ENCODE data around the gene PROCA1. TPM values are rescaled to one million over a fixed set of nuclear protein-coding genes. Genes with fewer than 3 reads are reported as not detected.

Gene PROCA1
- total and polyA plus RNA-seq, 2 experiments from 2014 or later = 1.1 to 3.9 TPM

DNA sequence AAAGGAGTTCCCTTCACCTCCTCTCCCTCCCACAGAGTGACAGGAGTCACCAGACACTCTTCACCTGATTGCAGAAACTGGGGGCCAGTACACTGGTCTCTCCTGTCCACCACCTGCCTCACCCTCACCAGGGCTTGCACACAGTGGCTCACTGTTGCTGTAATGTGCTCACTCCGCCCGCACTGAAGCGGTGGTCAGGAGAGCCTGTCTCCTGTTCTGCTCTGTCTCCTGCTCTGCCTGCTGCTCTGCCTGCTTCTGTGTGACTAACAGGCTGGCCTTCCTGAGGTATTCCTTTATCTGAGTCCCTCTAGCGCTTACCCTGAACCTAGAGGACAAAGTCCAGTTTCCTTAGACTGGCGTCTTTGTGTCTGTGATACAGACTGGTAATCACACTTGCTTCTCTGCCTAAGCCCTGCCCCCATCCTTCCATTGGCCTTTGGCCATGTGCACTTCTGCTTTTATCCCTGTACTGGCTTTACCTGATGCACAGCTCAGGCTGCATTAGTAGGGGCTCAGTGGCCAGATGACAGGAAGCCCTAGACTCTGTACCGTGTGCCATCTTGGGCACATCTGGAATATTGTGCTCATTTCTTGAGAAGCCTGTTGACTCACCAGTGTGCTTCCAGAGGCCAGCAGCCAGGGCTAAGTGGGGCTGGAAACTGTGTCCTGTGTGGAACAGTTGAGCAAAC lies 13.3 kb downstream of the PROCA1 start:
- WGBS (ENCODE audit: low lambda C conversion rate, missing lambda C conversion rate) = 51% methylated on average over 6 of the region's 6 CpGs
- peak; percentile 89 for DNase-seq (ENCODE audit: low spot score)
- no peaks in the 10 kb centered on the region for H4K20me1 ChIP-seq (ENCODE audit: insufficient read depth, poor library complexity, severe bottlenecking)
- no peak overlapping the region for H2AFZ ChIP-seq
- no peak overlapping the region for H3K4me3 ChIP-seq
- H3K36me3 ChIP-seq (replicated peaks; ENCODE audit: insufficient read depth, low read depth) = no peaks in the 10 kb centered on the region
- TF ChIP-seq EZH2phosphoT487 (IDR thresholded peaks at IDR 0.05; ENCODE audit: low read depth, severe bottlenecking, unreplicated experiment) (no peak), EZH2 (IDR thresholded peaks at IDR 0.05; ENCODE audit: borderline replicate concordance) (no peak)
- TF ChIP-seq, protein P1, sequence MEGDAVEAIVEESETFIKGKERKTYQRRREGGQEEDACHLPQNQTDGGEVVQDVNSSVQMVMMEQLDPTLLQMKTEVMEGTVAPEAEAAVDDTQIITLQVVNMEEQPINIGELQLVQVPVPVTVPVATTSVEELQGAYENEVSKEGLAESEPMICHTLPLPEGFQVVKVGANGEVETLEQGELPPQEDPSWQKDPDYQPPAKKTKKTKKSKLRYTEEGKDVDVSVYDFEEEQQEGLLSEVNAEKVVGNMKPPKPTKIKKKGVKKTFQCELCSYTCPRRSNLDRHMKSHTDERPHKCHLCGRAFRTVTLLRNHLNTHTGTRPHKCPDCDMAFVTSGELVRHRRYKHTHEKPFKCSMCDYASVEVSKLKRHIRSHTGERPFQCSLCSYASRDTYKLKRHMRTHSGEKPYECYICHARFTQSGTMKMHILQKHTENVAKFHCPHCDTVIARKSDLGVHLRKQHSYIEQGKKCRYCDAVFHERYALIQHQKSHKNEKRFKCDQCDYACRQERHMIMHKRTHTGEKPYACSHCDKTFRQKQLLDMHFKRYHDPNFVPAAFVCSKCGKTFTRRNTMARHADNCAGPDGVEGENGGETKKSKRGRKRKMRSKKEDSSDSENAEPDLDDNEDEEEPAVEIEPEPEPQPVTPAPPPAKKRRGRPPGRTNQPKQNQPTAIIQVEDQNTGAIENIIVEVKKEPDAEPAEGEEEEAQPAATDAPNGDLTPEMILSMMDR (IDR thresholded peaks at IDR 0.05; ENCODE audit: poor library complexity) = no peak
- peak overlapping the region; percentile 52 for H3K4me2 ChIP-seq
- H3K4me1 ChIP-seq (ENCODE audit: insufficient read depth) = peaks cover 28% of the 10 kb centered on the region
- peak overlapping the region; percentile 91 for H3K27ac ChIP-seq
- H3K9me2 ChIP-seq (replicated peaks; ENCODE audit: insufficient read depth) = no peaks in the 10 kb centered on the region
- H3K79me2 ChIP-seq = no peaks in the 10 kb centered on the region
- no peaks in the 10 kb centered on the region for H3K27me3 ChIP-seq
- no peaks in the 10 kb centered on the region for H3K9me3 ChIP-seq (ENCODE audit: low read depth)

DNA sequence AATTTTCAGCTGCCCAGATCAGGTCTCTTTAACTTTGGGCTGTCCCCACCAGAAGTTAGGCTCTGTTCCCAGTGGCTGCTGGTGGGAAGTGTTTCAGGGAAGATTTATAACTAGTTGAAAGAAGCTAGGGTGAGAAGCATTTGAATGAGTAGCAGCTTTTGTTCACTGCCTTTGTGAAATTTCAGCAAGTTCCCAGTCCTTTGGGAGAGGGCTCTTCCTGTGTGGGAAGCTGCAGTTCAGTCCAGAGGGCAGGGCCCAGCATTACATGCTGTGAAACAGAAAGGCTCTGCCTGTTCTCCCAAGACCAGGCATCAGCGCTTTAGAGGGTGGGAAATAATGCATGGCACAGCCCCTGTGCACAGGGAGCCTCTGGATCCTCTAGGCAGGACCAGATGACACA lies 17.8 kb downstream of the PROCA1 start:
- H3K4me2 ChIP-seq = no peak overlapping the region
- no peak overlapping the region for H3K27ac ChIP-seq
- peaks cover 17% of the 10 kb centered on the region for H3K4me1 ChIP-seq (ENCODE audit: insufficient read depth)
- no peak overlapping the region for H3K4me3 ChIP-seq
- no peaks in the 10 kb centered on the region for H3K9me3 ChIP-seq (ENCODE audit: low read depth)
- H2AFZ ChIP-seq = no peak overlapping the region
- no peak for DNase-seq (ENCODE audit: low spot score)
- no peaks in the 10 kb centered on the region for H3K79me2 ChIP-seq
- 96% methylated on average over 1 of the region's 1 CpG for WGBS (ENCODE audit: low lambda C conversion rate, missing lambda C conversion rate)
- TF ChIP-seq EZH2 (IDR thresholded peaks at IDR 0.05; ENCODE audit: borderline replicate concordance) = no peak
- TF ChIP-seq EZH2phosphoT487 (IDR thresholded peaks at IDR 0.05; ENCODE audit: low read depth, severe bottlenecking, unreplicated experiment) = no peak
- TF ChIP-seq, protein P1 (IDR thresholded peaks at IDR 0.05; ENCODE audit: poor library complexity) = no peak
- H3K9me2 ChIP-seq (replicated peaks; ENCODE audit: insufficient read depth) = no peaks in the 10 kb centered on the region
- H3K27me3 ChIP-seq = no peaks in the 10 kb centered on the region
- no peaks in the 10 kb centered on the region for H3K36me3 ChIP-seq (replicated peaks; ENCODE audit: insufficient read depth, low read depth)
- no peaks in the 10 kb centered on the region for H4K20me1 ChIP-seq (ENCODE audit: insufficient read depth, poor library complexity, severe bottlenecking)

DNA sequence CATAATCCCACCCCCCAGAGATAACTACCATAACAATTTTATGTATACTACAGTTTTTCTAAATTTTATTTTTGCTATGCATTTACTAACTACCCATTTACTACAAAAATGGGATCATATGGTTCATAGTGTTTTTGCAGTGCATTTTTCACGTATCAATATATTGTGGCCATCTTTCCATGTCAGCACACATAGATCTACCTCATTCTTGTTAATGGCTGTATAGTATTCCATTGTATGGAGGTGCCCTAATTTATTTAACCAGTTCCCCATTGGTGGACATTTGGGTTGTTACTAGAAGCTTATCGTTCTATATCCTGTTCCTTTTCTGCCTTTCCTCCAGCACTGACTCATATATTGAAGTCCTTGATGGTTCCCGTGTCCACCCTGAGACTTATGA lies 22.7 kb downstream of the PROCA1 start:
- H3K36me3 ChIP-seq (replicated peaks; ENCODE audit: insufficient read depth, low read depth) = no peaks in the 10 kb centered on the region
- WGBS (ENCODE audit: low lambda C conversion rate, missing lambda C conversion rate) = 97% methylated on average over 3 of the region's 3 CpGs
- TF ChIP-seq EZH2phosphoT487 (IDR thresholded peaks at IDR 0.05; ENCODE audit: low read depth, severe bottlenecking, unreplicated experiment) (no peak), EZH2 (IDR thresholded peaks at IDR 0.05; ENCODE audit: borderline replicate concordance) (no peak)
- TF ChIP-seq, protein P1 (IDR thresholded peaks at IDR 0.05; ENCODE audit: poor library complexity) = no peak

More for the DNA sequence above, 22.7 kb downstream of the PROCA1 start:
- no peak overlapping the region for H3K4me2 ChIP-seq
- no peak for DNase-seq (ENCODE audit: low spot score)
- no peaks in the 10 kb centered on the region for H3K79me2 ChIP-seq
- H3K27ac ChIP-seq = no peak overlapping the region
- H2AFZ ChIP-seq = no peak overlapping the region
- H3K27me3 ChIP-seq = no peaks in the 10 kb centered on the region
- no peaks in the 10 kb centered on the region for H3K9me2 ChIP-seq (replicated peaks; ENCODE audit: insufficient read depth)
- no peaks in the 10 kb centered on the region for H3K4me1 ChIP-seq (ENCODE audit: insufficient read depth)
- no peaks in the 10 kb centered on the region for H4K20me1 ChIP-seq (ENCODE audit: insufficient read depth, poor library complexity, severe bottlenecking)
- H3K4me3 ChIP-seq = no peak overlapping the region
- H3K9me3 ChIP-seq (ENCODE audit: low read depth) = no peaks in the 10 kb centered on the region

Data from hepatocyte (in vitro differentiated cells).